CD8-positive, alpha-beta memory T cell (primary cell): ENCODE results near the gene SOCS2. TPM values are rescaled to one million over a fixed set of nuclear protein-coding genes. Genes with fewer than 3 reads are reported as not detected.

ENCODE experiments used
- CTCF ChIA-PET: fragments of 350-600 bp; sonication (Branson Sonifier 250); formaldehyde crosslinking; loops from one replicate; lab custom pipeline; 2021; ENCODE audit warnings: antibody characterized with exemption; lab: Charles Lee
- POLR2A ChIA-PET: fragments of 350-600 bp; sonication (Branson Sonifier 250); formaldehyde crosslinking; loops from one replicate; lab custom pipeline; 2021; ENCODE audit warnings: antibody characterized with exemption; lab: Charles Lee
- DNase-seq, 5 donors: peaks; one replicate each; pipeline versions ENCODE4 v3.0.0 to v3.0.0-alpha.2; 2020 to 2022; ENCODE audit warnings: mixed read lengths in 1 of 5
- H3K27ac ChIP-seq: one replicate; pipeline ENCODE4 v1.7.0; 2013; ENCODE audit warnings: low read depth, mild to moderate bottlenecking, low read length, moderate library complexity
- H3K27me3 ChIP-seq: 2 replicates; pipeline ENCODE4 v1.7.0; 2013; ENCODE audit warnings: low read length, mild to moderate bottlenecking; ENCODE audit not compliant: insufficient read depth, poor library complexity, severe bottlenecking
- H3K36me3 ChIP-seq: 2 replicates; pipeline ENCODE4 v1.7.0; 2013; ENCODE audit warnings: mild to moderate bottlenecking, low read length, moderate library complexity; ENCODE audit not compliant: insufficient read depth
- H3K4me1 ChIP-seq: 2 replicates; pipeline ENCODE4 v1.7.0; 2013; ENCODE audit warnings: mild to moderate bottlenecking, low read length, moderate library complexity; ENCODE audit not compliant: insufficient read depth
- H3K4me3 ChIP-seq: 2 replicates; pipeline ENCODE4 v1.7.0; 2013; ENCODE audit warnings: mild to moderate bottlenecking, low read length
- H3K9me3 ChIP-seq: 2 replicates; pipeline ENCODE4 v1.7.0; 2013; ENCODE audit warnings: mild to moderate bottlenecking, low read length
- H3K27ac Mint-ChIP-seq, 8 donors: one replicate each; pipeline ENCODE4 v1.8.0; 2020 to 2021; ENCODE audit warnings: mixed read lengths in 8 of 8, mild to moderate bottlenecking in 6 of 8, inconsistent platforms in 3 of 8, moderate library complexity in 3 of 8
- H3K27me3 Mint-ChIP-seq, 2 donors: one replicate each; pipeline ENCODE4 v1.8.0; 2020 to 2021; ENCODE audit warnings: mixed read lengths in 2 of 2, mild to moderate bottlenecking in 1 of 2, moderate library complexity in 1 of 2
- H3K36me3 Mint-ChIP-seq, 3 donors: one replicate each; pipeline ENCODE4 v1.8.0; 2020 to 2021; ENCODE audit warnings: mixed read lengths in 3 of 3, inconsistent platforms in 1 of 3, mild to moderate bottlenecking in 1 of 3
- H3K4me1 Mint-ChIP-seq, 3 donors: one replicate each; pipeline ENCODE4 v1.8.0; 2020 to 2021; ENCODE audit warnings: mixed read lengths in 3 of 3, inconsistent platforms in 1 of 3, mild to moderate bottlenecking in 1 of 3
- H3K4me3 Mint-ChIP-seq, 7 donors: one replicate each; pipeline ENCODE4 v1.8.0; 2020 to 2021; ENCODE audit warnings: mixed read lengths in 7 of 7, mild to moderate bottlenecking in 6 of 7, moderate library complexity in 4 of 7, inconsistent platforms in 2 of 7
- H3K9me3 Mint-ChIP-seq, 5 donors: one replicate each; pipeline ENCODE4 v1.8.0; 2020 to 2022; ENCODE audit warnings: mixed read lengths in 5 of 5, mild to moderate bottlenecking in 3 of 5, moderate library complexity in 2 of 5, inconsistent platforms in 1 of 5
- polyA plus RNA-seq: library from polyadenylated mRNA; unstranded; fragments of 300-500 nt; fragmentation: Illumina TruSeq; gene quantifications from one replicate; pipeline ENCODE4 v1.2.3, GENCODE V29; 2021
- total RNA-seq, 2 experiments: library from RNA; stranded (reverse); gene quantifications; one replicate each; pipeline ENCODE4 v1.2.3, GENCODE V29; 2021

SOCS2 gene
- total RNA-seq = 10 to 100 TPM; 11.6 to 12.9 TPM
- polyA plus RNA-seq = 21.7 TPM

GRCh38 chr12:93571925-93572711 is at the start of gene SOCS2:
SOCS2 (plus strand) TSS chr12:93572675; CDS start chr12:93572898, 223 bp downstream.
- peak within 1 kb of the TSS; percentile 83 for H3K27ac ChIP-seq
- POLR2A ChIA-PET = no interaction called here
- Mint-ChIP-seq H3K9me3 (no peaks in the 10 kb centered on the region), H3K36me3 (peaks cover 0 to 13% (median 0%) of the 10 kb centered on the region in 3 donors), H3K27ac (peak within 1 kb of the TSS in 7 of 8 donors; percentile 54 to 98 (median 90)), H3K4me3 (peak within 1 kb of the TSS; percentile 91 to 98 (median 96)), H3K4me1 (peaks cover 18 to 51% (median 50%) of the 10 kb centered on the region in 3 donors), H3K27me3 (peaks cover 4 to 5% of the 10 kb centered on the region in 2 donors)
- DNase-seq = peak; percentile 12 to 53 (median 27)
- CTCF ChIA-PET = interaction anchor here (8.6 kb wide), 1 partner anchor 530 kb away, joined by 141 read pairs; no protein-coding TSS in a partner anchor
- H3K4me3 ChIP-seq = peak within 1 kb of the TSS; percentile 90
- H3K27me3 ChIP-seq = no peaks in the 10 kb centered on the region
- peaks cover 18% of the 10 kb centered on the region for H3K4me1 ChIP-seq
- no peaks in the 10 kb centered on the region for H3K36me3 ChIP-seq
- no peaks in the 10 kb centered on the region for H3K9me3 ChIP-seq

GRCh38 chr12:93524386-93525133 is 47.9 kb upstream of the SOCS2 start:
- peaks cover 0 to 12% (median 2%) of the 10 kb centered on the region in 3 donors for H3K4me1 Mint-ChIP-seq
- no peaks in the 10 kb centered on the region for H3K36me3 Mint-ChIP-seq
- H3K27ac Mint-ChIP-seq = no peak overlapping the region
- H3K4me3 Mint-ChIP-seq = no peak overlapping the region
- ChIA-PET CTCF (interaction anchor here (0.7 to 1.8 kb wide), 4 partner anchors 22 to 577 kb away, joined by 3 to 6 read pairs (median 4); no protein-coding TSS in a partner anchor), POLR2A (no interaction called here)
- no peaks in the 10 kb centered on the region for H3K27me3 ChIP-seq
- no peak overlapping the region for H3K4me3 ChIP-seq
- no peaks in the 10 kb centered on the region for H3K4me1 ChIP-seq
- H3K9me3 Mint-ChIP-seq = no peaks in the 10 kb centered on the region
- peaks cover 14 to 42% of the 10 kb centered on the region in 2 donors for H3K27me3 Mint-ChIP-seq
- no peak overlapping the region for H3K27ac ChIP-seq
- H3K36me3 ChIP-seq = no peaks in the 10 kb centered on the region
- no peak for DNase-seq
- no peaks in the 10 kb centered on the region for H3K9me3 ChIP-seq

- H3K9me3 ChIP-seq = no peaks in the 10 kb centered on the region
- H3K36me3 Mint-ChIP-seq = no peaks in the 10 kb centered on the region
- peaks cover 9% of the 10 kb centered on the region for H3K4me1 ChIP-seq
- H3K4me1 Mint-ChIP-seq = peaks cover 5 to 15% (median 5%) of the 10 kb centered on the region in 3 donors
- no peak overlapping the region for H3K27ac ChIP-seq
- no peak for DNase-seq
- no peaks in the 10 kb centered on the region for H3K27me3 ChIP-seq
- H3K4me3 Mint-ChIP-seq = no peak overlapping the region
- H3K27me3 Mint-ChIP-seq = peaks cover 16 to 45% of the 10 kb centered on the region in 2 donors
- H3K9me3 Mint-ChIP-seq = no peaks in the 10 kb centered on the region
- POLR2A ChIA-PET = no interaction called here
- H3K36me3 ChIP-seq = no peaks in the 10 kb centered on the region
- H3K27ac Mint-ChIP-seq = no peak overlapping the region
- CTCF ChIA-PET = interaction anchor here (2.2 kb wide), 1 partner anchor 576 kb away, joined by 8 read pairs; no protein-coding TSS in a partner anchor
- H3K4me3 ChIP-seq = no peak overlapping the region
These were observed 45.6 kb upstream of the SOCS2 start for GRCh38 chr12:93526786-93527428.

DNA sequence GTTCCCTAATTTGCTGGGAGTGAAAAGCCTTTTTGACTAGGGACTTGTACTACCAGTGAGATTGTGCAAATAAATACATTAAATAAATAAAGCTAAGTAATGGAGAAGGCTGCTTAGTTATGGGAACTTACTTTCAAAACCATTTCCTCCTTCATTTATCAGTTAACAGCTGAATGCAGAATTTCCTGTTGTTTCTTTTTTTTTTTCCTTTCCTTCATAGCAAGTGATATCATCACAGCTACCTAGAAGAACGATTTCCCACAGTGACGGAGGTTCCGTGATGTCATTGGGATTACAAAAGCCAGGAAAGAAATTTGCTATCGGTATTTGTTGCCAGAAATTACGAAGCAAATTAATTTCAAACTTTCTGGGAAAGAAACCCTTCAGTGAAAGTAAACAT is 42.1 kb upstream of the SOCS2 start:
- Histone ChIP-seq H3K27ac (no peak overlapping the region), H3K4me1 (peaks cover 9% of the 10 kb centered on the region), H3K27me3 (no peaks in the 10 kb centered on the region), H3K4me3 (no peak overlapping the region), H3K36me3 (no peaks in the 10 kb centered on the region), H3K9me3 (no peaks in the 10 kb centered on the region)
- Mint-ChIP-seq H3K36me3 (no peaks in the 10 kb centered on the region), H3K27me3 (peaks cover 11 to 30% of the 10 kb centered on the region in 2 donors), H3K4me3 (peak overlapping the region in 2 of 7 donors; percentile 1 to 7), H3K27ac (peak overlapping the region in 3 of 8 donors; percentile 1 to 54 (median 35)), H3K4me1 (peaks cover 5 to 8% (median 5%) of the 10 kb centered on the region in 3 donors), H3K9me3 (no peaks in the 10 kb centered on the region)
- CTCF ChIA-PET = interaction anchor here (1.3 kb wide), 1 partner anchor 572 kb away, joined by 3 read pairs; no protein-coding TSS in a partner anchor
- no peak for DNase-seq
- POLR2A ChIA-PET = no interaction called here

GRCh38 chr12:93533310-93533709 is 39.2 kb upstream of the SOCS2 start:
- no peak overlapping the region for H3K4me3 Mint-ChIP-seq
- H3K27me3 Mint-ChIP-seq = peaks cover 2 to 4% of the 10 kb centered on the region in 2 donors
- H3K27ac ChIP-seq = no peak overlapping the region
- no peaks in the 10 kb centered on the region for H3K9me3 ChIP-seq
- no peaks in the 10 kb centered on the region for H3K9me3 Mint-ChIP-seq
- no peak overlapping the region for H3K4me3 ChIP-seq
- peak overlapping the region in 1 of 8 donors; percentile 25 for H3K27ac Mint-ChIP-seq
- H3K36me3 ChIP-seq = no peaks in the 10 kb centered on the region
- DNase-seq = no peak
- H3K36me3 Mint-ChIP-seq = no peaks in the 10 kb centered on the region
- H3K4me1 Mint-ChIP-seq = peaks cover 8 to 10% (median 8%) of the 10 kb centered on the region in 3 donors
- no peaks in the 10 kb centered on the region for H3K27me3 ChIP-seq
- H3K4me1 ChIP-seq = peaks cover 24% of the 10 kb centered on the region
- ChIA-PET POLR2A (no interaction called here), CTCF (no interaction called here)

- Mint-ChIP-seq H3K4me1 (peaks cover 3 to 9% (median 6%) of the 10 kb centered on the region in 3 donors), H3K27me3 (peaks cover 2 to 3% of the 10 kb centered on the region in 2 donors), H3K9me3 (no peaks in the 10 kb centered on the region), H3K27ac (peak overlapping the region in 2 of 8 donors; percentile 6 to 56), H3K4me3 (no peak overlapping the region), H3K36me3 (no peaks in the 10 kb centered on the region)
- Histone ChIP-seq H3K4me3 (no peak overlapping the region), H3K36me3 (no peaks in the 10 kb centered on the region), H3K27ac (no peak overlapping the region), H3K4me1 (peaks cover 21% of the 10 kb centered on the region), H3K9me3 (no peaks in the 10 kb centered on the region), H3K27me3 (no peaks in the 10 kb centered on the region)
- POLR2A ChIA-PET = no interaction called here
- DNase-seq = no peak
- CTCF ChIA-PET = interaction anchor here (1.0 to 2.0 kb wide), 2 partner anchors 33 to 566 kb away, joined by 4 read pairs; no protein-coding TSS in a partner anchor
These were observed 36.2 kb upstream of the SOCS2 start for GRCh38 chr12:93536111-93536765.

GRCh38 chr12:93536766-93537488 is 35.5 kb upstream of the SOCS2 start:
- H3K27ac ChIP-seq = no peak overlapping the region
- Mint-ChIP-seq H3K27ac (peak overlapping the region in 1 of 8 donors; percentile 31), H3K4me3 (no peak overlapping the region), H3K4me1 (peaks cover 3 to 12% (median 9%) of the 10 kb centered on the region in 3 donors), H3K27me3 (peaks cover 0 to 3% of the 10 kb centered on the region in 2 donors), H3K9me3 (no peaks in the 10 kb centered on the region), H3K36me3 (no peaks in the 10 kb centered on the region)
- peaks cover 24% of the 10 kb centered on the region for H3K4me1 ChIP-seq
- no peak for DNase-seq
- ChIA-PET POLR2A (interaction anchor here (0.5 kb wide), 1 partner anchor 31 kb away, joined by 3 read pairs; no protein-coding TSS in a partner anchor), CTCF (interaction anchor here (1.0 to 2.0 kb wide), 2 partner anchors 32 to 565 kb away, joined by 4 read pairs; no protein-coding TSS in a partner anchor)
- H3K27me3 ChIP-seq = no peaks in the 10 kb centered on the region
- no peaks in the 10 kb centered on the region for H3K36me3 ChIP-seq
- H3K4me3 ChIP-seq = no peak overlapping the region
- H3K9me3 ChIP-seq = no peaks in the 10 kb centered on the region
